ENCODE measurements around the gene MINDY4. TPM values are rescaled to one million over a fixed set of nuclear protein-coding genes. Genes with fewer than 3 reads are reported as not detected.
"Not testable (repeated sequence)": the region's sequence is repeated elsewhere in the genome, so short reads cannot be mapped to it uniquely, and the experiment has no call there.

MINDY4 gene
- total RNA-seq, 2 donors from 2014 or later, result 13.9 to 18.4 TPM

DNA sequence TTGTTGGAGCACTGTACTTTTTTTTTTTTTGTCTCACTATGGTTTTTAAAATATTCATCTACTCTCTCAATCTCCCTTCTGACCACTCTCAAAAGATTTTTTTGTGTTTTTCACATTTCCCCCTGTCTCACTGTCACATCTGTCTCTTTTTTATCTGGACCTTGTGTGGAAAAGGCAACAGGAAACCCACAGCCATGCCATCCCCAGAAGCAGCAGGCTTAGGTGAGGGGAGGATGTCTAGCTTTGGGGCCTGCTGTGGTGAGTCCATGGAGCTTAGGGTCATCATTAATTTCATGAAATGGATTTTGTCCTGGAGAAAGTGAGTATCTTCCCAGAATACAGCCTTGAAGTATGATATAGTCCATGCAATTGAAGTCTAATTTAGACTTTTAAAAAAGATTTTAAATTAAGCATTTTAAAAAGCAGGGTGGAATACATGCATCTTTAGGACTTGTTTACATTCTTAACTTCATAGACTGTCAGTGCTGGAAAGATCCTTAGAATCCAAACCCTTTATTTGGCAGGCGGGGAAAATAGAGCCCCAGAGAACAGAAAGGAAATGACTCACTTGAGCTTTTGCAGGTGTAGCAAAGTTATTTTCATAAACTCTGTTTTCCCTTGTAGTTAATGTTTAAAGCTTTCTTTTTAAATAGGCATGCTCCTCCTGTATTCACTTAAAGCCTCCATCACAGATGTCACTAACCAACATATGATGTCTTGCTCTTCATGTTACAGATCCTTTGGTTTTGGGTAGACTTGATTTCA is 25.1 kb downstream of the MINDY4 start:
- intact Hi-C loops (cut with DNase I), result no loop called here

DNA sequence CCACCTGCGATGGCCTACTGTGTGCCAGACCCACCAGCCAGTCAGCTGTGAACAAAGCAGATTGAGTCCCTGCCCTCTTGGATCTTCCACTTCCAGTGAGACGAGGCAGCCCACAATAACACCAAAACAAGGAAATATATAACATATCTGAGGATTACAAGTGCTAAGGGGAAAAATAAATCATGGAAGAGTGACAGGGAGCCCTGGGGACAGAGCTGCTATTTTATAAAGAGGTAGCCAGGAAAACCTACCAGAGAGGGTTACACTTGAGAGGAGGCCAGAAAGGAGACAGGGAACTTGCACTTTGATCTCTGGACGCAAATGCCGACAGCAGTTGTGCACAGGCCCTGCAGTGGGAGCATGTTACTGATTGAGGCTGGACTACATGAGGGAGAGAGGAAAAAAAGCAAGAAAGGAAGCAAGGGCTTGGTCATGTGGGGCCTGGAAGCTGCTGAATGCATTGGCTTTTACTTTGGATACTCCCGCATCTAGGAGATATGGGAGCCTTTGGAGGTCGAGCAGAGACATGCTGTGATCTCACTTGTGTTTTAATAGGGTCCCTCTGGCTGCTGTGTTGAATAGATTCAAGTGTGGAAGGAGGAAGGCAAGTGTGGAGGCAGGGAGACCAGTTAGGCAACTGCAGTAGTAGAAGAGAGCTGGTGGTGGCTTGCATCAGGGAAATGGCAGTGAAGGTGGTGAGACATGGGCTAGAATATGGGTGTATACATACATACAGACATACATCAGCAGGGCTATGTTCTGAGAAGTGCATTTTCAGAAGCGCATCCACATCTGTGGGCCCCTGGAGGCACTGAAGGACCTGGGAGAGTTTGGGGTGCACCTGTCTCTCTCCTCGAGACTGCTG is 26.2 kb downstream of the MINDY4 start:
- intact Hi-C loops (cut with DNase I), result no loop called here

More for the DNA sequence above, 25.1 kb downstream of the MINDY4 start:
- DNase-seq (ENCODE audit: low spot score), result no peak

DNA sequence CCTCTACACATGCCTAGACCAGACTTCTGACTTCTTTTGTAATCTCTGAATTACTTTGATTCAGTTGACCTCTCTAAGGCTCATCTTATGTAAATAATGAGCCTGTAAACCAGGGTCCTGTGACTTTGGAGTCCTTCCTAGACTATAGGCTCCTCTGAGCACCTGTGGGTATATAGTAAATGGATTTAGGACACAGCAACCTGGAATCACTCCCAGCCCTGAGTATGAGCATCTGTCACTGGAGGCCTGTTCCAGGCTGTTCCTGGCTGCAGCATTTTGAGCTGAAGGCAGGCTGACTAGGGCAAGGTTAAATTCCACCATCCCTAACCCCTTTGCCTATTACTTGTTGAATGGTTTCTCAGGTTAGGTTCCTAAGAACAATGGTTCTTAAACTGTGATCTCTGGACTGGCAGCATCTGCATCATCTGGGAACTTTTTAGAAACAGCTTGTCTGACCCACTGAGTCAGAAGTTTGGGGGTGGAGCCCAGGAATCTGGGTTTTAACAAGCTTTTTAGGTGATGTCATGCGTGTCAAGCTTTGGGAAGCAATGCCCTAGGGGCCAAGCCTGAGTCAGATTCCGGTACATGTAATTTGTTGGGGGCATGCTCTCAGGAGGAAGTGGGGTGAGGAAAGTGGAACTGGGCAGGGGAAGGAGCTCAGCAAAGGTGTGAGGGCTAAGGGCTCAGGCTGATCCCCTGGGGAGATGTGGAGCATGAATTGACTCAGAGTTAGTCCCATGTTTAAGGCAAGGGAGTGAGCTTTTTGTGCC is 28.2 kb downstream of the MINDY4 start:
- DNase-seq (ENCODE audit: low spot score), result peak; percentile 89
- intact Hi-C loops (cut with DNase I), result no loop called here

More for the DNA sequence above, 26.2 kb downstream of the MINDY4 start:
- no peak for DNase-seq (ENCODE audit: low spot score)

DNA sequence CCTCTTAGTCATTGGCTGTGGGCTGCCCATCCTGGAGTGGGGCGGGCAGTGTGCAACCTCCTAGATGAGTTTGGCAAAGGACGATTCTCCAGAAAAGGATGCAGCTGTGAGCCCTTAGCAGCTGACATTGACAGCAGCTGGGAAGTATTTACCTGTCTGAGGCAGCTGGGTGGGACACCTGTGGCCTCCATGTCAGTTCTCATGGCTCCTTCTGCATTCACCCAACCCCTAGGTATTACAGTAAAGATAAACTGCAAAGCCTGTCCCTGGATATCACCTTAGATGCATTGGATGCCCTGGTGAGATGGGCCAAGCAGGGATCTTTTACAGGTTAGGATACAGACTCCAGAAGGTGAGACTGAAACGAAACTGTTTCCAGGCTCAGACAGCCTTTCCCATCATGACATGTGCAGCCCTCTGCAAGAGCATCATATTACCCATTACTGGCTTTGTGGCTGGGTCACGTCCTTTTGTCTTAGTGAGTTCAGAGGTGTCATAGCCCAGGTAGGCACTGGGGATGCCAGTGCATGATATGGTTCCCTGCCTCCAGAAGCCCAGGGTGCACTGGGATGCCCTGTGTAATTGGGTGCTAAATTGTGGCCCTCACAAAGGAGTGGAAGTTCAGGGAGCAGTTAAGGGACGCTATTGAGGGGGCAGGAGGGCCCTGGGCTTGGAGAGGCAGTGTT is 28.9 kb downstream of the MINDY4 start:
- intact Hi-C loops (cut with DNase I), result loop anchor here (2.0 to 10.0 kb wide), 7 partner anchors 48 to 325 kb away; partner anchors contain the start of gene INMT (in 1 of the 2)
- DNase-seq (ENCODE audit: low spot score), result no peak

DNA sequence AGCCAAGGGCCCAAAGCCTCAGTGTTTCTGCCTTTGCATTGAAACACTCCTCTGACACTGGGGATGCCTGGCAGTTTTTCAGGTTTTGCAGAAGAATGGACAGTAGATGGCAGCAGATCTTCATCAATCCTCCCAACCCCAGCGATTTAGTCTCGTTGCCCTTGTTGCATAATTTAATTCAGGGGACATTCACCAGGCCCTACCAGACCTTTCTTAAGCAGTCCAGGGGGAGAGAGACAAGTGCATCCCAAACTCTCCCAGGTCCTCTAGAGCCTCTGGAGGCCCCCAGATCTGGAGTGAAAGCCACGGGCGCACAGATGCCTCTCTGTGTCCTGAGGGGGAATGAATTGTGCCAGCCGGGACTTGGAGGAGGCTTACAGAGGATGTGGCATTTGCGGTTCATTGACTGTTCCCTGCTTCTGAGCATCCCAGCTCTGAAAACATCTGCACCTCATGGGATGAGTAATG is 29.6 kb downstream of the MINDY4 start:
- no peak for DNase-seq (ENCODE audit: low spot score)

DNA sequence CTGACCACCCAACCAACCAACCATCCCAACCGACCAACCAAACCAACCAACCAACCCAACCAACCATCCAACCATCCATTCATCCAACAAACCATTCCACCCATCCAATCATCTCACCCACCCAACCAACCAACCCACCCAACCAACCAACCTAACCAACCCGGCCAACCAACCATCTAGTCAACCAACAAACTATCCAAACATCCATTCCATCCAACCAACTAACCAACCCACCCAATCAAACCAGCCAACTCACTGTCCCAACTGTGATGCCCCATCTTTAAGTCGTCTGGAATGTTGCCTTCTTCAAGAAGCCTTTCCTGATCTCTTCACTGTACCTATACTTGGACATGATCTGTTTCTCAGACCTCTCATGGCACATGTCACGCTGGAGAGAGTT is 31.6 kb downstream of the MINDY4 start:
- no peak for DNase-seq (ENCODE audit: low spot score)
- intact Hi-C loops (cut with DNase I), result loop anchor here (5.0 to 10.0 kb wide), 6 partner anchors 49 to 322 kb away; partner anchors contain the start of gene INMT (in 1 of the 2)

More for the DNA sequence above, 29.6 kb downstream of the MINDY4 start:
- intact Hi-C loops (cut with DNase I), result loop anchor here (2.0 to 10.0 kb wide), 7 partner anchors 49 to 324 kb away; partner anchors contain the start of gene INMT (in 1 of the 2)

DNA sequence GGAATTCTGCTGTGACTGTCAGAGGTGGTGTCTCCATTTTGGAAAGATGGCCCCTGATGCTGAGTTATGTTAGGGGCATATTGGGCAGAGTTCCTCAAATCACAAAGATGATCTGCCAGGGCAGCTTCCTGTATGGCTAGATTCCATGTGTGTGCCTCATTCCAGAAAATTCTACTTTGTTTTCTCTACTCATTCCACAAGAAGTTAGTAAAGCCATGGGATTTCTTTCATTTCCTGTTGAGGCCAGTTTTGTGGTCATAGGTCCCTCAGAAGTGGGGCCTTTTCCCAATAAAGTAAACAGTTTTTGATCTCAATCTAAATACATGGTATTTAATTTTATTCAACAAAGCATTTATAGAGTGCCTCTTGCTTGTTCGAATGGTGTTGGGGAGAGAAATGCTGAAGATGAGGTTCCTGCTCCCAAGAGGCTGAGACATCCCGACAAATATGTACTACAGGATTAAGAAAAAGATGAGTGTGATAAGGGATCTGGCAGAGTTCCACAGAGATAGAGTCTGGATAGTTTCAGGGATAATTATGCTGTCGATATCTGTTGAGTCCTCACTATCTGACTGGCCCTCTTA is 33.0 kb downstream of the MINDY4 start:
- intact Hi-C loops (cut with DNase I), result loop anchor here (5.0 to 10.0 kb wide), 6 partner anchors 48 to 321 kb away; partner anchors contain the start of gene INMT (in 1 of the 2)
- DNase-seq (ENCODE audit: low spot score), result no peak

DNA sequence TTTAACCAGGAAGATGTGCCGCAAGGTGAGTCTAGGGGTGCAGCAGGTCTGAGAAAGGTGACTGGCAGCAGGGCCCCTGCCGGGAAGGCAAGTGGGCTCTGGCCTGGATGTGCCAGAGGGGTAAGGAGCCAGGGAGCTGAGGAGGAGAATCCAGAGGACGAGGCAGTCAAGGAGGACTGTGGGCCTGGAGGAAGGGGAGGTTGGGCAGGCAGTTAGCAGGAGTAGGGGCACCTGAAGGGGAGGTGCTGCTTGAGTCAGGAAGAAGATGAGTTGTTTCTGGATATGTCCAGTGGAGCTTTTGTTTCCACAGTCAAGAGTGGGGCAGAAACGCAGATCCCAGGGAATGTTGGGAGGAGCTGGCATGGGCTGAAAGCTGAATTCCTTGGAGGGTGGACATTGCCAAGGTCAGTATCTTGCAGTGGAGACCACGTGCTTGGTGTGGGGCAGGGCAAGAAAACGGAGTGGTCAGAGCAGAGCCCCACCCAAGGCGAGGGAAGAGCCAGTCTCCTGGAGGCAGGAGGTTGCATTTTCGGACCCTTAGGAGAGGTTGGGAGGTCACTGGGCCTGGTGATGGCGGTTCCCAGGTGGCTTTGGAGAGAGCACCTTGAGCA is 34.0 kb downstream of the MINDY4 start:
- no peak for DNase-seq (ENCODE audit: low spot score)
- intact Hi-C loops (cut with DNase I), result loop anchor here (10.0 kb wide), 3 partner anchors 50 to 320 kb away; no protein-coding TSS in a partner anchor

DNA sequence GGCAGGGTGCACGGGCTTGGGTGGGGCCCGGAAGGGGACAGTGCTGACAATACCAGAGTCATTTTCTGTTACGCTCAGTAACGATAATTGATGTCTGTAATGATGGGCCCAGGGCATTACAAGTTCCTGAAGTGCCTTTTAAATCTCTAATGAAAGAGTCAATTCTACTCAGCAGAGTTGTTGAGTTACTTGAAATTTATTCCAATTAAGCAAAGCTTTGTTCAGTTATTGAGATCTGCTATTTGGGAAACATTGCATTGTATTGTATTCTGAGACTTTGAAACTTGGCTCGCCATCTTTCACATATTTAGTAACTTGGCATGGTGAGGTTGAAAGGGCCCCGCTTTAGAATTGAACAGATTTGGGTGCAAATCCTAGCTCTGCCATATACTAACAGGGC is 34.7 kb downstream of the MINDY4 start:
- DNase-seq (ENCODE audit: low spot score), result no peak
- intact Hi-C loops (cut with DNase I), result loop anchor here (10.0 kb wide), 3 partner anchors 49 to 319 kb away; no protein-coding TSS in a partner anchor

DNA sequence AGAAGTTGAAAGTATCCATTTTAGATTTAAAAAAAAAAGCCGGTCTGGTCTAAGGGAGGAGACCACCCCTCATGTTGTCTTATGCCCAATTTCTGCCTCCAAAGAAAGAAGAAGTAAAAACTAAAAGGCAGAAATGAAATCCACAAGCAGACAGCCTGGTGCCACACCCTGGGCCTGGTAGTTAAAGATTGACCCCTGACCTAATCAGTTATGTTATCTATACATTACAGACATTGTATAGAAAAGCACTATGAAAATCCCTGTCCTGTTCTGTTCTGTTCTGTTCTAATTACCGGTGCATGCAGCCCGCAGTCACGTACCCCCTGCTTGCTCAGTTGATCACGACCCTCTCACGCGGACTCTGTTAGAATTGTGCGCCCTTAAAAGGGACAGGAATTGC is 36.3 kb downstream of the MINDY4 start:
- intact Hi-C loops (cut with DNase I), result loop anchor here (10.0 kb wide), 3 partner anchors 47 to 317 kb away; no protein-coding TSS in a partner anchor
- not testable (repeated sequence) for DNase-seq (ENCODE audit: low spot score)

DNA sequence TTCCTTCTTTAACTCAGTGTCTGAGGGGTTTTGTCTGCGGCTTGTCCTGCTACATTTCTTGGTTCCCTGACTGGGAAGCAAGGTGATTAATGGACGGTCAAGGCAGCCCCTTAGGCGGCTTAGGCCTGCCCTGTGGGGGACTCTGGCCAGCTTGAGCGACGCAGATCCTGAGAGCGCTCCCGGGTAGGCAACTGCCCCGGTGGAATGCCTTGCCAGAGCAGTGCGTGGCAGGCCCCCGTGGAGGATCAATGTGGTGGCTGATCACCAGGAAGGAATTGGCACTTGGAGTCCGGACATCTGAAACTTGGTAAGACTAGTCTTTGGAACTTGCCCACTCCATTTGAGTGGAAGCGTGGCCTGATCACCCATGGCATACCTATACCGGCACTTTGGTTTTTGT is 36.7 kb downstream of the MINDY4 start:
- DNase-seq (ENCODE audit: low spot score), result not testable (repeated sequence)

DNA sequence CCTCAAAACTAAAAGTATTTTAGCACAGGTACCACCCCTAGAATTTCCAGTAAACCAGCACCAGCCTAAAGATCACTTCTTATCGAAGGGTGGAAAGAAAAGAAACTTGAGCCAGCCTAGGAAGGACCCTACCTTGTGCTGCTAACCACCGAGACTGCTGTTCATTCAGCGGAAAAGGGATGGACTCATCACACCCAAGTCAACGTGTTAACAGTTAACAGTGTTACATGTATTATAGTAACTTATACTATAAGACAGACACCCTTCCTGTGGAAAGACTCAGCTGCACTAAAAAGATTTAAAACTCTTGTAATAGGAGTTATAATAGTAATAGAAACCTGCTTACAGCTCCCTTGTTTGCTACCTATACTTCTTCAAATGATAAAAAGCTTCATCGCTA is 39.8 kb downstream of the MINDY4 start:
- DNase-seq (ENCODE audit: low spot score), result no peak
- intact Hi-C loops (cut with DNase I), result no loop called here

More for the DNA sequence above, 36.7 kb downstream of the MINDY4 start:
- intact Hi-C loops (cut with DNase I), result loop anchor here (10.0 kb wide), 3 partner anchors 47 to 317 kb away; no protein-coding TSS in a partner anchor

DNA sequence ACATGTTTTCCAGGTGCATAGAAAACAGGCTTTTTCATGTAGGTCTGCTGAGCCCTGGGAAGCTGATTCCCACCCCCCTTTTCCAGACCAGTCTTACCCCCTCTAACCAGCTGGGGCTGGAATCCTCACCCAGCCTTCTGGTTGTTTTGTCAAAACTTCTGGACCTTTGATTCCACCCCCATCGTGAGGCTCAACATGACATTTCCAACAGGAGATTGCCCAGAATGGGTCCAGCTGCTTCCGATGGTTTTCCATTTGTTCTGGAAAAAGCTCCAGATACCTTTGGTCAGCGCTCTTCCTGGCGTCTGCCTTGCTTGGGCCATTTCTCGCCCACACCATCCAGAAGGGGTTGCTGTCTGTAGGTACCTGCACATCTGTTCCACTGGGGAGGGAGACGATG is 41.5 kb downstream of the MINDY4 start:
- no peak for DNase-seq (ENCODE audit: low spot score)
- intact Hi-C loops (cut with DNase I), result no loop called here

DNA sequence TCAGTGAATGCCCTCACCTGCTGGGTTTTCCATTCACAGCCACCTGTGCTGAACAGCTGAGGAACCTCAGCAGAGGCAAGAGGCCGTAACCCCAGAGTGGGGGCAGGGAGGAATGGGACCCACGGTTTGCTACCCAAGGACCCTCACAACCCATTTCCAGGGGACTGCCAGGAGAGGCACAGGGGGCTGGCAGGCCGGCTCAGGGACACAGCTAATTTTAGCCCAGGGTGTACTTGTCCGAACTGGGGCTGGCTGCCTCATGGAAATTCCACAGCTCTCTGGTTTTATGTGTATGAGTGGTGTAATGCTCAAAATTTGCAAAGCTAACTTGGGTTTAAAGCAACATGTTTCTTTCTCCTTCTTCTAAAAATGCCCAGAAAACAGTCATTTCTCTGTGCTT is 42.2 kb downstream of the MINDY4 start:
- intact Hi-C loops (cut with DNase I), result no loop called here
- DNase-seq (ENCODE audit: low spot score), result peak; percentile 87

DNA sequence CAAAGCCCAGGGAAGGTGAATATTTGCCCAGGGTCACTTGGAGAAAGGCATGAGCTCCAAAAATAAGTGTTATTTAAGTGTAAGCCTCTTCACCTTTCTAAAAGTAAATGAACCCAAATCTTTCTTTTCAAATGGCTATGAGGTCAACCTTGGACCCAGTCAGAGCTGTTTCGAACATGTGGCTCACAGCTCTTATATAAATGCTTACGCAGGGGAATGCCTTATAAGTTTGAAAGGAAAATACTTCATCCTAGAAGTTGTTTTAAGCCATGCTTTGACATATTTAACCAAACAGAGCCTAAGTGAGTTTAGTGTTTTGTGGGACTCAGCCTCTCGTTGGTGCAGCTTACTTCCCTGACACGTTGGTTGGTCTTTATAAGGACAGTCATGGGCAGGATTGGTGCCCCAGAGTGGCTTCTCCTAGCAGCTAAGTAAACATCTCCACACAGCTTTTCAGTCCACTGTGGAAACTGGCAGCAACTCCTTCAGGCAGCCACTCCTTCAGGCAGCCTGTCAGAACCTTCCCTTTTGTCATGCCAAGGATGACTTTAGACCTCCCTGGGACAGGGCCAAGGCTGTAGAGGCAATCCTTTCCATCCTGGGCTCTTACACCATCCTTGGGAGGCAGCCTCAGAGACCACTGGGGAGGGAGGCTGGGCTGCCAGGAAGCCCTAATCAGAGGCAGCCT is 43.6 kb downstream of the MINDY4 start:
- intact Hi-C loops (cut with DNase I), result loop anchor here in 1 of 2 donors (5.0 kb wide), 1 partner anchor 92 kb away; no protein-coding TSS in a partner anchor
- no peak for DNase-seq (ENCODE audit: low spot score)

DNA sequence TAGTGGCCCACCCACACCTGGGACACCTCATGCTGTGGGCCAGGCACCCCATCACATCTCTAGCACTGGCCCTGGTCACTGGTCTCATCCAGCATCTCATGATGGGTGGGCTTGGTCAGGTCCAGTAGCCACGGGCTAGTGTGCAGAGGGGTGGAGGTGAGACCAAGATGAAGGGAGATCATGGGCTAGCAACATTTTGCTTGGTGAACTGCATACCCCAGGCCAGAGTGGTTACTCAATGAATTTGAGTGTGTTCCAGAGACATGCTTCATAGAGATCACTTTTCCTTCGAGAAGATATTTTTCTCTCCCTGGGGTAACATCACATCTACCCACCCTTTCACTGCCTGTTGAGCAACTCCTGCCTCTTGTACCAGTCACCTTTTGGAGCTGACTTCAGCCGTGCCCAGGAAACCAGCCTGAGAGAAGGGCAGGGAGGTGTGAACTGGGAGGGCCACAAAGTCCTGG is 44.2 kb downstream of the MINDY4 start:
- DNase-seq (ENCODE audit: low spot score), result no peak
- intact Hi-C loops (cut with DNase I), result loop anchor here in 1 of 2 donors (5.0 kb wide), 1 partner anchor 92 kb away; no protein-coding TSS in a partner anchor
